Measurements from ENCODE around the gene CFAP251.

DNA sequence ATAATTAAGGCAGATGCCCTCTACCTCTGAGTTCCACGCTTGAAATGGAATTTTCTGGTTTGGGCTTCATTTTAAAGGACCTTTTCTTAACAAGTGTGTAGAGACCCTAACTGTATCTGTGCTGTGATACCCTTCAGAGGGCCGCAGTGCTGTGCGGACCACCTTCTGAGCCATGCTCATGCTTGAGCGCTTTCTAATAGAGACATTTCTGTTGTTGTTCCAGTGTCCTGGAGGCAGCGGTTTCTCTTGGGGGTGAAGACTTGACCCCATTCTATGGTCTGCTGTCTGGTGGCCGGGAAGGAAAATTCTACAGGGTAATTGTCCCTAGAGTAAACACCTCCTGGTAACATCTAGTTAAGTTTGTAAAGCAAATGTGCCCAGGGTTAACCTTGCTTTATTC lies 56.6 kb downstream of the CFAP251 start:
- TF ChIP-seq, protein P1, sequence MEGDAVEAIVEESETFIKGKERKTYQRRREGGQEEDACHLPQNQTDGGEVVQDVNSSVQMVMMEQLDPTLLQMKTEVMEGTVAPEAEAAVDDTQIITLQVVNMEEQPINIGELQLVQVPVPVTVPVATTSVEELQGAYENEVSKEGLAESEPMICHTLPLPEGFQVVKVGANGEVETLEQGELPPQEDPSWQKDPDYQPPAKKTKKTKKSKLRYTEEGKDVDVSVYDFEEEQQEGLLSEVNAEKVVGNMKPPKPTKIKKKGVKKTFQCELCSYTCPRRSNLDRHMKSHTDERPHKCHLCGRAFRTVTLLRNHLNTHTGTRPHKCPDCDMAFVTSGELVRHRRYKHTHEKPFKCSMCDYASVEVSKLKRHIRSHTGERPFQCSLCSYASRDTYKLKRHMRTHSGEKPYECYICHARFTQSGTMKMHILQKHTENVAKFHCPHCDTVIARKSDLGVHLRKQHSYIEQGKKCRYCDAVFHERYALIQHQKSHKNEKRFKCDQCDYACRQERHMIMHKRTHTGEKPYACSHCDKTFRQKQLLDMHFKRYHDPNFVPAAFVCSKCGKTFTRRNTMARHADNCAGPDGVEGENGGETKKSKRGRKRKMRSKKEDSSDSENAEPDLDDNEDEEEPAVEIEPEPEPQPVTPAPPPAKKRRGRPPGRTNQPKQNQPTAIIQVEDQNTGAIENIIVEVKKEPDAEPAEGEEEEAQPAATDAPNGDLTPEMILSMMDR (IDR thresholded peaks at IDR 0.05), result no peak
- no peak for TF ChIP-seq POLR2A (IDR thresholded peaks at IDR 0.05)
- TF ChIP-seq POLR2AphosphoS5 (IDR thresholded peaks at IDR 0.05), result no peak

Measured in prostate gland (tissue), 2 donors.